UCSD-AML1 (cell line): ENCODE results near the gene RACGAP1.
A peak's percentile ranks its signal among the peaks of the same experiment; 100 is the strongest.

Source experiments
- DNase-seq: peaks from one replicate; lab custom pipeline; 2025; ENCODE audit not compliant: unreplicated experiment; lab: John Stamatoyannopoulos, UW

Gene RACGAP1

DNA sequence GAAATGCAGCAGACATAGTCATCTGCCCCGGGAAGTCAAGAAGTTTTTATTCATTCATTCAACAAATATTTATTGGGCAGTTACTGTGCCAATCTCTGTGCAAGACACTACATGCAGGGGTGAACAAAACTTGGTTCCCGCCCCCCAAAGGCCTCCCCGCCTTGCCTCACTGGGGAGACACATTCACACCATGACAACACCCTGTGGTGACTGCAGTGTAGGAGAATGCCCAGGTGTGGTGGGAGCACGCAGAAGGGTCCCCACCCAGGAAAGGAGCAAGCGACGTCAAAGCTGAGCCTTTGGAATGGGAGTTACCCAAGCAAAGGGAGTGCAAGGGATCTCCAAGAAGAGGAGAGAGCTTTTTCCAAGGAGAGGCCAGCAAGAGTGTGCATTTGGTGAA lies 54.2 kb downstream of the RACGAP1 start:
- DNase-seq = no peak

DNA sequence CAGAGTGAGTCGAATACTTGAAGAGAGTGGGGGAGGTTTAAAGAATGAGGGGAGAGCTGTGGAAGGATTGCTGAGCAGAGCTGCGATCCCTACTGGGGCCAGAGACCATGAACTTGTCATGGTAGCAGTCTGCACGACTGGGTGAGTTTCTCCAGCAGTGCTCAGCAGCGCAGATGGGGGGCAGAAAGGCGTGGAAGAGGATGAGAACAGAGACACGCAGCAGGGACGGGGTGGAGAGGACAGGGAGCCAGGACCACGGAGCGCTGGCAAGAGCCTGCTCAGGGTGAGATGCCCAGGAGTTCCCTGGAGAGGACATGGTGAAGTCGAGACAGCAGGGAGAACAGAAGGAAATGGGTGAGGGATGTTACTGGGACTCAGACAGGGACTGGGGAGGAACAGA lies 54.6 kb downstream of the RACGAP1 start:
- no peak for DNase-seq

DNA sequence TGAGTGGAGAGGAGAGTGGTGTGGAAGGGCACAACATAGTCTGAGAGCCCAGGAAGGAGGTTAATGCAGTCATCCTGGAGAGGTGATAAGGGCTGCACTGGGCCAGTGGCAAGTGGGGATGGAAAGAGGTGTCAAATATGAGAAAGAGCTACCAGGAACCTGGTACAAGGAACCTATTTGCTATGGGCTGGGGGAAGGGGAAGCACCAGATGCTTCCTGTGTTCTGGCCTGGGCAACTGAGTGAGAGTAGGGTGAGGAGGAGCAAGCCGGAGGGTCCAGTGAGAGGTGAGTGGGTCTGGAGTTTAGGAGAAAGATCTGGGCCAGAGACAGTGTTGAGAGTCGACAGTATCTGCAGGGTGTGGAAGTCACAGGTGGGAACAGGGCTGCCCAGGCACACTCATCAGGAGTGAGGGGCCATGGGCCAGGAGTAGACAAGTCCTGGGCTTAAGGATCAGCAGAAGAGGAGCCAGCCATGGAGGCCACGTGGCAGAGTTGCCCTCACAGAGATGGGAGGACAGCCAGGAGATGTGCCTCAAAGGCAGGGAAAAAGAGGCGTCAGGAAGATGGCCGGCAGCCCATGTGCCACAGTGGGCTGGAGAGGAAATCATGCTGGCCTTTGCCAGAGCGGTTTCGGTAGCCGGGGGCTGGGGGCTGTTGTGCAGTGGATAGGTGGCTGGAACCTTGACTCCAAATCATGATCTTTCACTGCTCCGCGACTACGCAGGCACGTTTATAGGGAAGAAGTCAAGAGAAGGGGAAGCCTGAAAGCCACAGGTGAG lies 55.5 kb downstream of the RACGAP1 start:
- DNase-seq = no peak

DNA sequence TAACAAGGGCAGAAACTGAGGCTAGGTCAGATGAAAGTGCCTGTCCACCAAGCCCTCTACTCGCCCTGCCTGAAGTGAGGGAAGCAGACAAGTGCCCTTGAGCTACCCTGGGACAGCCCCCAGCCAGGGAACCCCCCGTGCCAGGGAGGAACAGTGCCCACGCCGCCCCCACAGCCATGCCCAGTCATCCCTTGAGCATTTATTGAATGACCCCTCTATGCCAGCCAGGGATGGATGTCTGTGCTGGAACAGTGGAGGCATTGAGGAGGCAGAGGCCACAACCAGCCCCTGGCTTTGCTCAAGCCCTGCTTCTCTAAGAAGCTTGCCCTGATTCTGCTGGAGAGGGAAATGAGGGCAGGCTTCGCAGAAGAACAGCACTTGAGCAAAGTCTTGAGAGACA lies 56.3 kb downstream of the RACGAP1 start:
- DNase-seq = no peak

DNA sequence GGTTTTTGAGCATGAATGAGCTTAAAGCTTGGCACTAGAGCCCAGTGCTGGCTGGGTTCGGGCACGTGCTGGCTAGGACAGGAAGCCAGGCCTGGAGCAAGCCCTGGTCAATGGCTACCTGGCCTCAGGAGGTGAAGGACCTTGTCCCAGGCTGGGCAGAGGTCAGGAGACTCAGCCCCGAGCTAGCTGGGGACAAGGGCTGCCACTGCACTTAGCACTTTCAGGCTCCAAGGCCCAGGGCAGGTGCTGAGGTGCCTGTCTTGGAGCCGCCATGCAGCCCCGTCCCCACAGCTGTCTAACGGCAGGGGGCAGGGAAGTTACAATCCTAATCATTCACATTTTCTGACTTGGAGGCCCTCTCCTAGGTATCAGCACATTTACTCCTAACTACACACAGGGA lies 56.8 kb downstream of the RACGAP1 start:
- no peak for DNase-seq

DNA sequence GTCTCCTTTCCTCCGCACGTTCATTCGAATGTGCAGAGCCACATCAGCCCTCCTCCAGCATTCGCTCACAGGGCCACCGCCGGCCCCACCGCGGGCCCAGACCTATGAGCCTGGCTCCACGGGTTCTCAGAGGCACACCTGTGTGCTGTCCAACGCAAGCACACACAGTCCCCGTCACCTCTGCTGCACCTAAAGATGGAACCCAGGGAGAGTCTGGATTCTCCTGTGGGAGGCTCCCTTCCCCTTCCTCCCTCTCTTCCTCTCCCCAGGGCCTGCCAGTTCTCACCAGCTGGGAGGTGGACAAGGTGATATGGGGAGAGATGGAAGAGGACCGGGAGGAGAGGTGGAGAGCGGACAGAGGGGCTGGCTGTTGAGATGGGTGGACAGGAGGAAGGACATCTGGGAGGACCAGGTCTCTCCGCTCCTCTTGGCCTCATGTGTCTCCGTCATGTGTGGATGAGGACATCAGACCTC lies 57.5 kb downstream of the RACGAP1 start:
- no peak for DNase-seq

DNA sequence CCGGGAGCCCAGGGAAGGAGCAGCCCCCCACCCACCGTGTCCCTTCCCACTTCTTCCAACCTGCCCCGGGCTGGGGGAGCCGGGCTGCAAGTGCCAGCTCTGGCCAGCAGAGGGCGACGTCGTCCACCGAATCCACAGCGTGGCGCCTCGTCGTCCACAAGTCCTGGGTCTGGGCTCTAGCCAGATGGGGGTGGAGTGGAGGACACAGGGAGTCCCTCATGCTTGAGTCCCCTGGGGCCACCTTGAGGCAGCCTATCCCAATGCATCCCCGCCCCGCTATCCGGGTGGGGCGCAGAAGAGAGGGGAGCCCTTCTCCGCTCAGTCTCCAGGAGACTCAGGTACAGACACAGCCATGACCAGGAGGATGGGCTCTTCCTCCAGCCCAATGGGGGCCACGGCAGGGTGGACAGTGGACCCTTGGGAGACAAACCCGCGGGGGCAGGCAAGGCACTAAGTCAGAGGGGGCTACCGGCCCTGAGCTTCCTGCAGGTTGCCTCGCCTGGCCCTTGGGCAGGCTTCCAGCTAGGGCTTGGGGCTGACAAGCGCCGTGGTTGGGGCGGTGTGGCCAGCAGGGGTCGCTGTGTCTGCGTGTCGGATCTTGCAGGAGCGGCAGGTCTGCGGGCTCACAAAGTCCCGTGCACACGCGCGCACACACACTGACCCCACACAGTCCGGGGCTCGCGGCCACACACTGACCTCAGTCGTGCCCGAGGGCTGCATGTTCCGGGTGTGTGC lies 58.1 kb downstream of the RACGAP1 start:
- DNase-seq = peak; percentile 88

DNA sequence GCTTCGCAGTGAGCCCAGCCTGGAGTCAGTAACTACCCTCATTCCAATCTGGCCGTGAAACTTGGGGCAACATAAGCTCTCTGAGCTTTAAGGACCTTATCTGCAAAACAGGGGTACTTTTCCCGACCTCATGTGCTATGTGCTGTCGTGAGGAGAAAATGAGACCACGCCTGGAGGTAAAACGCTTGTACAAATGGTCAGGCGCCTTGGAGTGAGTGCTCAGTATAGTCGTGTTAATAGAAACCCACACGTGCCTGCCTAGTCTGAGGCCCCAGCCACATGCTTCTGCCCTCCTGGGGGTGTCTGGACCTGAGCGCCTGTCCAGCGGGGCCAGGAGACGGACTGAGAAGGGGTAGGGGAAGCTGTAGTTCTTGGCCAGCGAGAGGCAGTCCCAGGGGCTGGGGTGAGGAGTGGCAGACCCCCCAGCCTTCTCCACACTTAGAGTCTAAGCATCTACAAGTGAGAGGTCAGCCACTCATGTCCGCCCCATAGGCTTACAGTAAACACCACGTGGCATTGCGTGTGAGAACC lies 58.7 kb downstream of the RACGAP1 start:
- no peak for DNase-seq

DNA sequence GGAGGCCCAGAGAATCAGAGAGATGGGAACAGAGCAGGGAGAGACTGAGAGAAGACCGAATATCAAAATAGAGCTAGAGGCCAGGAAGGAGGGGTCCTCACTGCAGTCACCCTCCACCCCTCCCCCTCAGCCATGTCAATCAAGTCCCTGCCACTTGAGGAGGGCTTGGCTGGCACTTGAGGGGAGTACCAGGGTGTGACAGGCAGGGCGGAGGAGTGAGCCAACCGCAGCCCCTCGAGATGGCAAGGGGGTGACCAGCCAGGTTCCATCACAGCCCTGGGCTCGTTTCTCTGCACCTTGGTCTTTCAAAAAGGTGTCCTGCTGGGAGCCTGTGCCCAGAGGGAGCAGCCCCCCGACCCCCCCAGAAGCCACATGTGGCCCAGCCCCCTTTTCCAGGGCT lies 59.5 kb downstream of the RACGAP1 start:
- no peak for DNase-seq

DNA sequence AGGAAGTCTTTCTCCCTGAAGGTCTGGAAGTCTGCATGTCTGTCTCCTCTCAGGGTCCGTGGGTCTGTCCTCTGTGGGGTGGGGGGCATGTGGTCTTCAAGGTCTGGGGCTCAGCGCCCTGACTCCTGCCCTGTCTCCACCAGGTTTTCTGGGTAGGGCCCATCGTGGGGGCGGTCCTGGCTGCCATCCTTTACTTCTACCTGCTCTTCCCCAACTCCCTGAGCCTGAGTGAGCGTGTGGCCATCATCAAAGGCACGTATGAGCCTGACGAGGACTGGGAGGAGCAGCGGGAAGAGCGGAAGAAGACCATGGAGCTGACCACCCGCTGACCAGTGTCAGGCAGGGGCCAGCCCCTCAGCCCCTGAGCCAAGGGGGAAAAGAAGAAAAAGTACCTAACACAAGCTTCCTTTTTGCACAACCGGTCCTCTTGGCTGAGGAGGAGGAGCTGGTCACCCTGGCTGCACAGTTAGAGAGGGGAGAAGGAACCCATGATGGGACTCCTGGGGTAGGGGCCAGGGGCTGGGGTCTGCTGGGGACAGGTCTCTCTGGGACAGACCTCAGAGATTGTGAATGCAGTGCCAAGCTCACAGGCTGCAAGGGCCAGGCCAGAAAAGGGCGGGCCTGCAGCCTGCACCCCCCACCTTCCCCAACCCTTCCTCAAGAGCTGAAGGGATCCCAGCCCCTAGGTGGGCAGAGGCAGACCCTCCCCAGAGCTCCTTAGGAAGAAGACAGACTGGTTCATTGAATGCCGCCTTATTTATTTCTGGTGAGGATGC lies 60.3 kb downstream of the RACGAP1 start:
- no peak for DNase-seq

DNA sequence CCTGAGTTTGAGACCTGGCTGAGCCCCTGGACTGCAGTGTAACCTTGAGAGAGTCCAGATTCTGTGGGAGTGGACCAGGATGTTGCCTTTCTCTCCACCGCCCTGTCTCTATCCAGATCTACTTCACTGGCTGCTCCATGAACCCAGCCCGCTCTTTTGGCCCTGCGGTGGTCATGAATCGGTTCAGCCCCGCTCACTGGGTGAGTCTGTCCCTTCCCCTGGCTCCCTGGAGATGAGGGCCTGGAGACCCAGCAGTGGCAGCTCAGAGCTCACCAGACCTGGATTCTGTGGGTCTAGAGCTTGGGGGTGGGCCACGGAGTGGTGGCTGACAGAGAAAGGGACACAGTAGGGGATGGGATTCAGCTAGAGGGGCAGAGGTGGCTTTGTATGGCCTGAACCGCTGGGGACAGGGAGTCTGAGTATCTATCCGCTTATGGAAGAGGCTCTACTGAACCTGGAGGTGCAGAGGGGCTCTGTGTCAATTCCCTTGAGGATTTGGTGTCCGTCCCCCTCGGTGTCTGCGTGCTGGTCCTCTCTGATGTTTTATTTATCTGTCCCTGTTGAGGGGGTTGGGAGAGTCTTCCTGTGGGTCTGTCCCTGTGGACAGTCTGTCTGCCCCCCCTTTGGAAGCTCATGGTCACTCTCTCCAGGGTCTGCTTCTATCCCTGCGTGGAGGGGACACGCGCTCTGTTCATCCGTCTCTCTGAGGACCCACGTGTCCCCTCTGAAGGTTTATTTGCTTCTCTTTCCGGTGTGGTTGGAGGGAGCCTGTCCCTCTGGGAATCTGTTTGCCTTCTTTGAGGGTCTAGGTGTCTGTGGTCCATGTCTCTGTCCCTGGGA lies 61.1 kb downstream of the RACGAP1 start:
- DNase-seq = no peak

DNA sequence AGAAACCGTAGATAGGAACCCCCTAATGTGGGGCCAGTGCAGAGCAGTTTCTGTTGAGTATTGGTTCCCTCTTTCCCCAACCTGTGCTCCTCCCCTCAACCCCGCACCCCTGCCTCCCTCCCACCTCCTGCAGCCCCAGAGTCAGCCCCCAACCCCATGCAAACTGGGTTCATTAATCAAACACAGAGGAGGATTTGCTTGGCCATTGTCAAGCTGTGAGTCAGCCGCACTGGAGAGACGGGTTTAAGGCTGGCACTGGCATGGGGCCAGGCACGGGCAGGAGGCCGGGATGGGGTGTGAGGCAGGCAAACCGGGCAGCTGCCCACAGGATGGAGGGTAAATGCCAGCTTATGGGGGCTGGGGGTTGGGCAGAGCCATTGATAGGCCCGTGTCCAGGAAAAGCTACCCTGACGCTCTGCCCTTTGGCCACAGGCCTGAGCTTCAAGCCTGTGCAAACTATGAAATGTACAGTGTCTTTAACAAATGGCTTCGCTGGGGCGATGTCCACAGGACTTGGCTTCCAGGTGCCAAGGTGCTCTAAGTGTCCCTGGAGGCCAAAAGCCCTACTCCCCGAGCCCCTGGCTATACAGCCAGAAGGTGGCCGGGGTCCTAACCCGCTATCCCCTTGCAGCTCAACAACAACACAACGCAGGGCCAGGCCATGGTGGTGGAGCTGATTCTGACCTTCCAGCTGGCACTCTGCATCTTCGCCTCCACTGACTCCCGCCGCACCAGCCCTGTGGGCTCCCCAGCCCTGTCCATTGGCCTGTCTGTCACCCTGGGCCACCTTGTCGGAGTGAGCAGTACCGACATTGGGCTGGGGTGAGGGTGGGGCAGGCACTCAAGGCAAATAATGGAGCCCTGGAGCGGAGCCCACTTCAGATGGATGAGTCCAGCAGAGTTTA lies 62.2 kb downstream of the RACGAP1 start:
- no peak for DNase-seq

DNA sequence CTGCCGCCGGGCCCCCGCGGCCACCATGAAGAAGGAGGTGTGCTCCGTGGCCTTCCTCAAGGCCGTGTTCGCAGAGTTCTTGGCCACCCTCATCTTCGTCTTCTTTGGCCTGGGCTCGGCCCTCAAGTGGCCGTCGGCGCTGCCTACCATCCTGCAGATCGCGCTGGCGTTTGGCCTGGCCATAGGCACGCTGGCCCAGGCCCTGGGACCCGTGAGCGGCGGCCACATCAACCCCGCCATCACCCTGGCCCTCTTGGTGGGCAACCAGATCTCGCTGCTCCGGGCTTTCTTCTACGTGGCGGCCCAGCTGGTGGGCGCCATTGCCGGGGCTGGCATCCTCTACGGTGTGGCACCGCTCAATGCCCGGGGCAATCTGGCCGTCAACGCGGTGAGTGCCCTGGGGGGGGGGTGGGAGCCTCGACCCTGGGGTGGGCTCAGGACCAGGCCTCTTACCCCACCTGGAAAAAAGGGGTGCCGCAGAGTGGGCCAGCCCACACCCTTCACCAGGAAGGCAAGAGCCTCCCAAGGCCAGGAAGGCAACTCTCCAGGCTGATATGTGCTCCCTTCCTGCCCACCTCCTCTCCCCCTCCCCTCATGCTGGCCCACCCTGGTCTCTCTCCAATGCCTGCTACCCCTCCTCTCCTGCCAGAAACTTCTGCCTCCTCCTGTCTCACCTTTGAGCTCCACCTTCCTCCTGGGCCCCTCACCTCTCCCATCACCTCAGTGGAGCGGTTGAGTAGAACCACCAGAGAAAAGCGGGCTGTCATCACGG lies 63.1 kb downstream of the RACGAP1 start:
- DNase-seq = no peak

DNA sequence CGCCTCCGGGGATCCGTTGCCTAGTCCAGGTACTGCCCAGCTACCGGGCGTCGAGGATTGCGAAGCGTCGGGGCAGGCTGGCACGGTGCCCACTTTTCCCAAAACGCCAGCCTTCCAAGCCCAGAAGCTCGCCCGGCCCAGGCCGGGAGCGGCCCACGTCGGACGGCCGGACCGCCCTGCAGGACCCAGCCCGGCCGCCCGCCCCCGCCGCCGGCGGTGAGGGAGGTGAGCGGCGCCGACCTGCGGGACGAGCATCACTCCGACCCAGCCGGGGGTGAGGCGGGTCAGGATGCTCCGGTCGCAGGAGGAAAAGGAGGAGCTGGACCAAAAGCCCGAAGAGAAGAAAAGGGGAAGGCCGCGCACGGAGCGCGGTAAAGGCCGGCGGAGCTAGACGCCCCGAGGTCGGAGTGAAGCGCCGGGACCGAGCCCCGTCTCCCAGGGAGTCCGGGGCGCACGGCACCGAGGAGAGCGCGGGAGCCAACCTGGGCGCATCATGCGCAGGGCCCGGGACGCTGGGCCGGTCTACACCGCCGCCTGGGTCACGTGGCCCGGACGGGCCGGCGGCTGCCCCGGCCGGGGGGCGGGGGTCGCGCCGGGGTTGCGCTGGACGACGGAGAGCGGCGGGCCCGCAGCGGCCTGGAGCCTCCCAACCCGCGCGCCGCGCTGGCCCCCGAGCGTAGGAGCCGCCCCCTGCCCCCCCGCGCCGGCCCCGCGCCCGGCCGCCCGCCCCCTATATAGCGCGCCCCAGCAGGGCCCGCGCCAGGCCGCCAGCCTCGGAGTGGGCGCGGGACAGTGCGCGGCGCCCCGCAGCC lies 64.0 kb downstream of the RACGAP1 start, which contains the start of gene AQP5:
TSS of gene AQP5 (plus strand) at position 762 of the 812 bp plus-strand sequence. CDS start 146 bp downstream, outside the sequence.
- no peak for DNase-seq

DNA sequence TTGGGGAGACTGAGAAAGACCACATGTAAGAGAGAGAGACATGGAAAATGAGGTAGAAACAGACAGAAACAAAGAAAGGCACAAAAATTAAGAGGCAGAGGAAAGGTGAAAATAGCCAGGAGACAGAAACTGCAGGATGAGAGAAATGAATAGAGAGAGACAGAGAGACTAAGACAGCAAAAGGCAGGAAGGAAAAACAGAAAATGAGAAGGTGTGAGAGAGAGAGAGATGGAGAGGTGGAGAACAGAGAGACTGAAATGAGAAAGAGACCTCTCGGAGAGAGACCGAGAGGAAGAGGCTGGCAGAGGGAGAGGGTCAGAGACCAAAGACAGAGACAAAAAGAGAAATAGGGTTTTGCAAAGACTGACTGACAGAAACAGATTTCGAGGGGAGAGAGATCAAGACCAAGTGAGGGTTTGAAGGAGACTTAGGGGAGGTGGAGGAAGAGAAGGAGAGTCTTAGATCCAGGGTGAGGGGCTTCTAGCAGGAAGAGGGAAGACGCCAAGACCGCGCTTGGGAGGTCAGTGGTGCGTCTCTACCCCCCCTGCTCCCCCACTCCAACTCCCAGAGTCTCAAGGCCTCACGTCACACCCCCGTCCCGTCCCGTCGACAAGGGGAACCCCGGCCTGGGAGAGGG lies 64.7 kb downstream of the RACGAP1 start:
- no peak for DNase-seq

DNA sequence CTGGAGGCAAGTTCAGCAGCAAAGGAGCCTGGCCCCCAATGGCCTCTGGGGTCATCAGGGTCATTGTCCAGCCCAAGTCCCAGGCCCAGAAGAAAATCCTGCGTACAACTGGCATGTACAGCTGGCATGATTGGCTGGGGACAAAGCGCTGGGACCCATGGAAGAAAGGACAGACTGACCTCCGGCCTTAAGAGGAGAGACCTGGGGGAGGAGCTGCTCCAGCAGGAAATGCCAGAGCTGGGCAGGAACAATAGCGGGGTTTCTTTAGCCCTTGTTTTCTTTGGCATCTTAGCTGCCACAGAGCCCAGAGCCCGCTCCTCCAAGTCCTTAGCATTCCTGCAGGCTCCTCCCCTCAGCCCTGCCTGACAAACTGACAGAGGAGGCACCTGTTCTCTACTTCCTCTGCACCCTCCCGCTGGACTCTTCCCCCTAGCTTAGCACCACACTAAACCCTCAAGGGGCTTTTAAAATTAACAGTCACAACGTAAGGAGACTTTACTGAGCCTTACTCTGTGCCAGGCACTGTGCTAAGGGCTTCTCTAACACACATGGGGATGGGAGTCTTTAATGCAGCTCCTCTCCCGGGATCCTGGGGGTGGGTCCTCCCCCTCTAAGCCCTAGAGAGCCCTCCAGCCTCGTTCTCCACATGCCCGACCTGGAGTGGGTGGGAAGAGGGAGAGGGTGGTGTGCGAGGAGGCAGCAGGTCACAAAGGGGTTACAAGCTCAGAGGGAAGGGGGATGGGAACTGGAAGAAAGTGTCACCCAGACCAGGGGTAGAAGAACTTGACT lies 65.4 kb downstream of the RACGAP1 start:
- DNase-seq = no peak

DNA sequence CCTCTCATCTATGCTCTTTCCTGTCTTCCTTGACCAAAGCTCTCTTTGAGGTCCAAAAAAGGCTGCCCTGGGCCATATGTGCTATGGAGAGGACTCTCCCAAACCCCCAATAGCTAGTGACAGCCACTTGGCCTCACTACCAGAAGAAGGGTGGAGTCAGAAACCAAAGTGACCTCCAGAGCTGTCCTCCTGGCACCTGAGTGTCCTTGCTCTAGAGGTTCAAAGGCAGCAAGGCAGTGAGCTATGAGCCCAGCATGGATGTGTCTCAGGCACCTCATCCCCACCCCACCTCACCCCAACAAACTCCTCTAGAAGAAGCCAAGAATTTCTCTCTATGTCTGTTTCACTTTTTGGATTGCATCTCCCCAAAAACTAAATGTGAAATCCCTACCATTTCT lies 67.7 kb downstream of the RACGAP1 start:
- DNase-seq = no peak
